Astrocyte (in vitro differentiated cells and primary cell): ENCODE data around the gene CDHR1. TPM values are rescaled to one million over a fixed set of nuclear protein-coding genes. Genes with fewer than 3 reads are reported as not detected.
A peak's percentile ranks its signal among the peaks of the same experiment; 100 is the strongest.

Experiments used
- DNase-seq: peaks from one replicate; pipeline ENCODE4 v3.0.0-alpha.2; 2010; ENCODE audit warnings: low read depth
- FAIRE-seq: peaks from 2 replicates; lab custom pipeline; 2011; peaks lifted over from hg19 to GRCh38; lab: Jason Lieb, UNC
- H2AFZ ChIP-seq: 2 replicates; pipeline ENCODE4 v1.6.0; 2012; ENCODE audit warnings: low read depth, low read length, inconsistent platforms
- H3K27ac ChIP-seq: 2 replicates; pipeline ENCODE4 v1.5.1; 2011; ENCODE audit warnings: low read depth, low read length, inconsistent platforms
- H3K27me3 ChIP-seq: 2 replicates; pipeline ENCODE4 v1.6.0; 2011; ENCODE audit warnings: low read length, inconsistent platforms; ENCODE audit not compliant: insufficient read depth
- H3K36me3 ChIP-seq: 2 replicates; pipeline ENCODE4 v1.5.1; 2011; ENCODE audit warnings: low read length, inconsistent platforms; ENCODE audit not compliant: insufficient read depth
- H3K4me1 ChIP-seq: 2 replicates; pipeline ENCODE4 v1.5.1; 2011; ENCODE audit warnings: low read length, inconsistent platforms; ENCODE audit not compliant: insufficient read depth
- H3K4me2 ChIP-seq: 2 replicates; pipeline ENCODE4 v1.6.0; 2012; ENCODE audit warnings: low read length, inconsistent platforms
- H3K4me3 ChIP-seq: 2 replicates; pipeline ENCODE4 v1.5.1; 2011; ENCODE audit warnings: low read depth, mild to moderate bottlenecking, low read length, inconsistent platforms; ENCODE audit not compliant: insufficient read depth
- H3K79me2 ChIP-seq: 2 replicates; pipeline ENCODE4 v1.6.0; 2012; ENCODE audit warnings: mild to moderate bottlenecking, low read length, inconsistent platforms; ENCODE audit not compliant: insufficient read depth
- H3K9ac ChIP-seq: 2 replicates; pipeline ENCODE4 v1.6.0; 2012; ENCODE audit warnings: mild to moderate bottlenecking, low read length, inconsistent platforms
- H3K9me3 ChIP-seq: 2 replicates; pipeline ENCODE4 v1.5.1; 2012; ENCODE audit warnings: low read depth, mild to moderate bottlenecking, low read length, inconsistent platforms; ENCODE audit not compliant: insufficient read depth
- H4K20me1 ChIP-seq: 2 replicates; pipeline ENCODE4 v1.6.0; 2012; ENCODE audit warnings: low read length, inconsistent platforms; ENCODE audit not compliant: insufficient read depth
- H3K27ac Mint-ChIP-seq: one replicate; pipeline ENCODE4 v1.8.0; 2021; ENCODE audit warnings: mild to moderate bottlenecking, mixed read lengths; ENCODE audit not compliant: unreplicated experiment
- H3K27me3 Mint-ChIP-seq: one replicate; pipeline ENCODE4 v1.8.0; 2021; ENCODE audit warnings: low read depth, mixed read lengths; ENCODE audit not compliant: unreplicated experiment
- H3K36me3 Mint-ChIP-seq: one replicate; pipeline ENCODE4 v1.8.0; 2021; ENCODE audit warnings: low read depth, mixed read lengths; ENCODE audit not compliant: unreplicated experiment
- H3K4me1 Mint-ChIP-seq: one replicate; pipeline ENCODE4 v1.8.0; 2021; ENCODE audit warnings: low read depth, mixed read lengths; ENCODE audit not compliant: unreplicated experiment
- H3K4me3 Mint-ChIP-seq: one replicate; pipeline ENCODE4 v1.8.0; 2021; ENCODE audit warnings: mild to moderate bottlenecking, moderate library complexity, mixed read lengths; ENCODE audit not compliant: unreplicated experiment
- H3K9me3 Mint-ChIP-seq: one replicate; pipeline ENCODE4 v1.8.0; 2021; ENCODE audit warnings: mild to moderate bottlenecking, mixed read lengths; ENCODE audit not compliant: unreplicated experiment
- CTCF ChIP-seq: IDR thresholded peaks from 2 replicates; pipeline ENCODE4 v1.5.1; 2011; ENCODE audit warnings: low read depth, mild to moderate bottlenecking, inconsistent platforms, low read length, moderate library complexity; ENCODE audit not compliant: insufficient read depth
- EZH2 ChIP-seq: IDR thresholded peaks from 2 replicates; pipeline ENCODE4 v1.6.1; 2012; ENCODE audit warnings: mild to moderate bottlenecking, low read length, inconsistent platforms; ENCODE audit not compliant: insufficient read depth
- total RNA-seq: library from RNA; stranded (reverse); gene quantifications from 2 replicates; pipeline ENCODE4 v1.2.1, GENCODE V29; 2021

Gene CDHR1
- total RNA-seq, 1 donor from 2014 or later, result 0.75 TPM

- no peak for TF ChIP-seq CTCF
- no peak for TF ChIP-seq EZH2
- peaks cover 47% of the 10 kb centered on the region for H3K27me3 Mint-ChIP-seq
- H3K4me3 Mint-ChIP-seq, result no peak overlapping the region
- H3K4me1 ChIP-seq, result no peaks in the 10 kb centered on the region
- no peaks in the 10 kb centered on the region for H3K36me3 ChIP-seq
- H2AFZ ChIP-seq, result no peak overlapping the region
- no peaks in the 10 kb centered on the region for H3K9me3 ChIP-seq
- no peaks in the 10 kb centered on the region for H3K4me1 Mint-ChIP-seq
- no peaks in the 10 kb centered on the region for H4K20me1 ChIP-seq
- FAIRE-seq, result no peak
- peaks cover 4% of the 10 kb centered on the region for H3K27me3 ChIP-seq
- no peaks in the 10 kb centered on the region for H3K36me3 Mint-ChIP-seq
- no peaks in the 10 kb centered on the region for H3K9me3 Mint-ChIP-seq
- no peak overlapping the region for H3K4me3 ChIP-seq
- no peak overlapping the region for H3K27ac ChIP-seq
- no peak overlapping the region for H3K4me2 ChIP-seq
- H3K79me2 ChIP-seq, result no peaks in the 10 kb centered on the region
- DNase-seq, result no peak
- no peak overlapping the region for H3K9ac ChIP-seq
- no peak overlapping the region for H3K27ac Mint-ChIP-seq
Measured at GRCh38 chr10:84202349-84202748, 8.0 kb downstream of the CDHR1 start.

- no peaks in the 10 kb centered on the region for H3K36me3 ChIP-seq
- no peak overlapping the region for H3K4me3 Mint-ChIP-seq
- H3K27me3 Mint-ChIP-seq, result peaks cover 41% of the 10 kb centered on the region
- H3K9me3 ChIP-seq, result no peaks in the 10 kb centered on the region
- H3K27ac Mint-ChIP-seq, result no peak overlapping the region
- peak; percentile 5 for TF ChIP-seq CTCF
- no peak for TF ChIP-seq EZH2
- H3K4me2 ChIP-seq, result no peak overlapping the region
- no peaks in the 10 kb centered on the region for H3K9me3 Mint-ChIP-seq
- H3K79me2 ChIP-seq, result no peaks in the 10 kb centered on the region
- no peaks in the 10 kb centered on the region for H3K4me1 ChIP-seq
- DNase-seq, result no peak
- H3K9ac ChIP-seq, result no peak overlapping the region
- no peak overlapping the region for H3K4me3 ChIP-seq
- FAIRE-seq, result no peak
- no peaks in the 10 kb centered on the region for H3K36me3 Mint-ChIP-seq
- peaks cover 4% of the 10 kb centered on the region for H3K27me3 ChIP-seq
- no peak overlapping the region for H3K27ac ChIP-seq
- H4K20me1 ChIP-seq, result no peaks in the 10 kb centered on the region
- no peaks in the 10 kb centered on the region for H3K4me1 Mint-ChIP-seq
- H2AFZ ChIP-seq, result no peak overlapping the region
Measured at GRCh38 chr10:84204122-84204521, 9.8 kb downstream of the CDHR1 start.

- H4K20me1 ChIP-seq, result no peaks in the 10 kb centered on the region
- no peaks in the 10 kb centered on the region for H3K36me3 Mint-ChIP-seq
- peaks cover 4% of the 10 kb centered on the region for H3K27me3 ChIP-seq
- H3K9ac ChIP-seq, result no peak overlapping the region
- H3K36me3 ChIP-seq, result no peaks in the 10 kb centered on the region
- FAIRE-seq (no peak), DNase-seq (no peak)
- H3K27ac Mint-ChIP-seq, result no peak overlapping the region
- no peak overlapping the region for H3K4me3 Mint-ChIP-seq
- H3K9me3 ChIP-seq, result no peaks in the 10 kb centered on the region
- peaks cover 36% of the 10 kb centered on the region for H3K27me3 Mint-ChIP-seq
- no peaks in the 10 kb centered on the region for H3K4me1 Mint-ChIP-seq
- no peak for TF ChIP-seq EZH2
- TF ChIP-seq CTCF, result no peak
- H3K4me2 ChIP-seq, result no peak overlapping the region
- H3K27ac ChIP-seq, result no peak overlapping the region
- H3K79me2 ChIP-seq, result no peaks in the 10 kb centered on the region
- no peaks in the 10 kb centered on the region for H3K9me3 Mint-ChIP-seq
- H3K4me3 ChIP-seq, result no peak overlapping the region
- no peaks in the 10 kb centered on the region for H3K4me1 ChIP-seq
- H2AFZ ChIP-seq, result no peak overlapping the region
Measured at GRCh38 chr10:84204610-84205009, 10.3 kb downstream of the CDHR1 start.
